GM12878 (cell line): Measurements from ENCODE around the gene BBC3. TPM values are rescaled to one million over a fixed set of nuclear protein-coding genes. Genes with fewer than 3 reads are reported as not detected.

Experiments used
- NFYA ChIP-seq: IDR thresholded peaks from 2 replicates; pipeline ENCODE4 v1.6.1; 2011; ENCODE audit warnings: low read depth, mild to moderate bottlenecking, low read length, improper control_type of control experiment, borderline replicate concordance
- RFX5 ChIP-seq: IDR thresholded peaks from 2 replicates; pipeline ENCODE4 v1.6.1; 2011; ENCODE audit warnings: low read depth, low read length, improper control_type of control experiment
- polyA plus RNA-seq, 11 experiments: library from polyadenylated mRNA; depleted of rRNA in 4 of 11; unstranded in 6 of 11; stranded (reverse) in 5 of 11; fragments of >200 nt; fragmentation: Nextera tagmentation in 4 of 11; fragmentation: Illumina TruSeq in 1 of 11; extraction: Ambion mirVana in 4 of 11; extraction: Trizol in 1 of 11; gene quantifications; 1 replicate in 1 of 11; 2 replicates in 10 of 11; pipeline versions ENCODE4 v1.2.1 to v1.2.3, GENCODE V29; 2011 to 2016; ENCODE audit warnings: inconsistent platforms in 2 of 11, missing spikeins in 2 of 11, low read depth in 1 of 11
- total RNA-seq, 4 experiments: library from RNA; depleted of rRNA in 3 of 4; stranded (reverse); fragments of >200 nt in 3 of 4; fragmentation: Illumina TruSeq in 1 of 4; extraction: Trizol in 1 of 4; gene quantifications; 2 replicates each; pipeline versions ENCODE4 v1.2.1 to v1.2.3, GENCODE V29; 2013 to 2021
- TF ChIP-seq, protein P1 (sequence below): IDR thresholded peaks from 2 replicates; pipeline ENCODE4 v1.6.1; 2012; ENCODE audit warnings: improper control_type of control experiment, low read depth, low read length; ENCODE audit not compliant: insufficient replicate concordance

Gene BBC3
- total and polyA plus RNA-seq, 10 of the 15 experiments (the other 5 are each of a cell fraction or from before 2014, with no cell fraction given), result 0.10 to 17.9 (median 7.5) TPM

DNA sequence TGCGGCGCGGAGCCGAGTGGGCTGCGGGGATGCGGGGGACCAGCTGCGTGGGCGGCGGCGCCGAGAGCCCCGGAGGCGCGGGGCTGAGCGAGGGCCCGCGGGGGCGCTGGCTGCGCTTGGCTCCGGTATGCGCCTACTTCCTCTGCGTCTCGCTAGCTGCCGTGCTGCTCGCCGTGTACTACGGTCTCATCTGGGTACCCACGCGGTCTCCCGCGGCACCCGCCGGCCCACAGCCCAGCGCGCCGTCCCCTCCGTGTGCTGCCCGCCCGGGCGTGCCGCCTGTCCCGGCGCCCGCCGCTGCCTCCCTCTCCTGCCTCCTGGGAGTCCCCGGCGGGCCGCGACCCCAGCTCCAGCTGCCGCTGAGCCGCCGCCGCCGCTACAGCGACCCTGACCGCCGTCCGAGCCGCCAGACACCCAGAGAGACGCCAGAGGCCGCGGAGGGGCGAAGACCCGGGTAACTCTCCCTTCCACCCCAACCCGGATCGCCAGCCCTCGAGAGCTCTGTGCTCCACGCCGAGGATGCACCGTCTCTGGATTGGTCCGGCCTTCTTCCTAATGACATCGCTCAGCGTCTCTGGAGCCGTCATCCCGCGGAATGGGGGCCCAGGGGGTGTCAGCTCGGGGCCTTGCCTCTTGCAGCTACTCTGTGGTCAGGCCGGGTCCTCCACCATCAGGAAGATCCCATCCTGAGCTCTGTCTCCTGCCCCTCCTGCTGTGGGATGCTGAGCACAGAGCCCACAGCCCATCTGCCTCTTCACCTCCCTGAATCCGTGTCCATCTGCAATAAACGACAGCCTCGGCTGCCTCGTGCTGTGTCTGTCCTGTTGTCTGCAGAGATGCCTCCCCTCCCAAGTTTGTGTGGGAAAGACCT is 44.1 kb upstream of the BBC3 start (continued):
- TF ChIP-seq, protein P1, sequence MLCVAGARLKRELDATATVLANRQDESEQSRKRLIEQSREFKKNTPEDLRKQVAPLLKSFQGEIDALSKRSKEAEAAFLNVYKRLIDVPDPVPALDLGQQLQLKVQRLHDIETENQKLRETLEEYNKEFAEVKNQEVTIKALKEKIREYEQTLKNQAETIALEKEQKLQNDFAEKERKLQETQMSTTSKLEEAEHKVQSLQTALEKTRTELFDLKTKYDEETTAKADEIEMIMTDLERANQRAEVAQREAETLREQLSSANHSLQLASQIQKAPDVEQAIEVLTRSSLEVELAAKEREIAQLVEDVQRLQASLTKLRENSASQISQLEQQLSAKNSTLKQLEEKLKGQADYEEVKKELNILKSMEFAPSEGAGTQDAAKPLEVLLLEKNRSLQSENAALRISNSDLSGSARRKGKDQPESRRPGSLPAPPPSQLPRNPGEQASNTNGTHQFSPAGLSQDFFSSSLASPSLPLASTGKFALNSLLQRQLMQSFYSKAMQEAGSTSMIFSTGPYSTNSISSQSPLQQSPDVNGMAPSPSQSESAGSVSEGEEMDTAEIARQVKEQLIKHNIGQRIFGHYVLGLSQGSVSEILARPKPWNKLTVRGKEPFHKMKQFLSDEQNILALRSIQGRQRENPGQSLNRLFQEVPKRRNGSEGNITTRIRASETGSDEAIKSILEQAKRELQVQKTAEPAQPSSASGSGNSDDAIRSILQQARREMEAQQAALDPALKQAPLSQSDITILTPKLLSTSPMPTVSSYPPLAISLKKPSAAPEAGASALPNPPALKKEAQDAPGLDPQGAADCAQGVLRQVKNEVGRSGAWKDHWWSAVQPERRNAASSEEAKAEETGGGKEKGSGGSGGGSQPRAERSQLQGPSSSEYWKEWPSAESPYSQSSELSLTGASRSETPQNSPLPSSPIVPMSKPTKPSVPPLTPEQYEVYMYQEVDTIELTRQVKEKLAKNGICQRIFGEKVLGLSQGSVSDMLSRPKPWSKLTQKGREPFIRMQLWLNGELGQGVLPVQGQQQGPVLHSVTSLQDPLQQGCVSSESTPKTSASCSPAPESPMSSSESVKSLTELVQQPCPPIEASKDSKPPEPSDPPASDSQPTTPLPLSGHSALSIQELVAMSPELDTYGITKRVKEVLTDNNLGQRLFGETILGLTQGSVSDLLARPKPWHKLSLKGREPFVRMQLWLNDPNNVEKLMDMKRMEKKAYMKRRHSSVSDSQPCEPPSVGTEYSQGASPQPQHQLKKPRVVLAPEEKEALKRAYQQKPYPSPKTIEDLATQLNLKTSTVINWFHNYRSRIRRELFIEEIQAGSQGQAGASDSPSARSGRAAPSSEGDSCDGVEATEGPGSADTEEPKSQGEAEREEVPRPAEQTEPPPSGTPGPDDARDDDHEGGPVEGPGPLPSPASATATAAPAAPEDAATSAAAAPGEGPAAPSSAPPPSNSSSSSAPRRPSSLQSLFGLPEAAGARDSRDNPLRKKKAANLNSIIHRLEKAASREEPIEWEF, result no peak
- TF ChIP-seq RFX5 (no peak), NFYA (no peak)
